GM19351 (cell line): ENCODE measurements around the gene SERP2.
A peak's percentile ranks its signal among the peaks of the same experiment; 100 is the strongest.

Source experiments
- ATAC-seq: cut with Tn5 transposase; IDR thresholded peaks from one replicate; pipeline ENCODE4 v1.9.1; 2021; ENCODE audit warnings: mild to moderate bottlenecking, moderate library complexity; ENCODE audit not compliant: unreplicated experiment

SERP2 gene

GRCh38 chr13:44432650-44433049 lies 59.0 kb downstream of the SERP2 start:
- ATAC-seq: no peak

GRCh38 chr13:44433863-44434765 lies 60.5 kb downstream of the SERP2 start:
- no peak for ATAC-seq

GRCh38 chr13:44434766-44435141 lies 61.1 kb downstream of the SERP2 start:
- no peak for ATAC-seq

DNA sequence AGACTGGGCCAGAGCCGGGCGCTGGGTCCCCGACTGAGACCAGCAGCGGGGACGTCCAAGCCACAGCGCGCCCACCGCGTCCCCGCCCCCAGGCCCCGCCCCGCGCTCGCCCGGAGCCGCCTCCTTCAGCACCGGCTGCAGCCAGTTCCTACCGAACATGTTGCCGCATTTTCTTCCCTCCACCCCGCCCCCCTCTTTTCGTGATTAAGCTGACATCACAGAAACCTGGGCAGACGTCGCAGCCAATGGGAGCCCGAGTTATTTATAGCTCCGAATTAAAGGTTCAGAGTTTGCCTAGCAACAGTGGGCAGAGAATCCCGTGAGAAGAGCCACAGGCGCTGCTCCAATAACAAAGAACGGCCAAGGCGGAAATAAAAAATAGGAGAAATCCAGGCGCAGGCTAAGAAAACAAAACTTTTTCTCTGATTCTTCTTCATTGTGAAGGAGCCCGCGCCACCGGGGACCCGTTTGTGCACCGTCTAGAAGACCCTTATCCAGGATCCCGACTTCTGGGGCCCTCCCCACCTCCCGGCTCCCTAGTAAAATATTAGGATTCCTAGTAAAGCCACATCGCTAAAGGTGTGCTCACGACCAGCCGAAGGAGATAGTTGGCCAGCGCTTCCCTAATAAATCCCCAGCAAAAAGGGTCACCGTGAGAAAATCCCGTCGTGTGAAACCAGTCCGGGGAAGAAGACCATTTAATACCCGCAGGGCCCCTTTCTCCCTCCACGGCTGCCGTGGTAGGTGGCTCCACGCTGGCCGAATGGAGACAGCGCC lies 61.7 kb downstream of the SERP2 start:
- ATAC-seq: peak; percentile 70

GRCh38 chr13:44435919-44436510 lies 62.4 kb downstream of the SERP2 start:
- no peak for ATAC-seq

GRCh38 chr13:44436589-44437337 lies 63.1 kb downstream of the SERP2 start:
- no peak for ATAC-seq

GRCh38 chr13:44437356-44438233 lies 64.0 kb downstream of the SERP2 start:
- ATAC-seq: no peak

DNA sequence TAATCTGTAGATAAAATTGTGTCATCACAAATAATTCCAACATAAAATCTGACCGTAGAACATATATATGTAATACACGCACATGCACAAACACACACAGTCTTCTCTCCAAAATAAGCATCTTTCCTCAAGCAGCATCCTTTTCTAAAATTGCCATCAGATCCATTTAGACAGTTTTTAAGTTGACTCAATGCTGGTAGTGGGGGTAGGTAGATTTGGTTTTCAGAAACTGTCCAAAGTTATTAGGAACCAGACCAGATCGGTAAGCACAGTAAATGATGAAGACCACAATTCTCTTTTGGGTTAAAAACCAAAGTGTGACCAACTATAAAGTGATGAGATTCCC lies 64.6 kb downstream of the SERP2 start:
- ATAC-seq: no peak

DNA sequence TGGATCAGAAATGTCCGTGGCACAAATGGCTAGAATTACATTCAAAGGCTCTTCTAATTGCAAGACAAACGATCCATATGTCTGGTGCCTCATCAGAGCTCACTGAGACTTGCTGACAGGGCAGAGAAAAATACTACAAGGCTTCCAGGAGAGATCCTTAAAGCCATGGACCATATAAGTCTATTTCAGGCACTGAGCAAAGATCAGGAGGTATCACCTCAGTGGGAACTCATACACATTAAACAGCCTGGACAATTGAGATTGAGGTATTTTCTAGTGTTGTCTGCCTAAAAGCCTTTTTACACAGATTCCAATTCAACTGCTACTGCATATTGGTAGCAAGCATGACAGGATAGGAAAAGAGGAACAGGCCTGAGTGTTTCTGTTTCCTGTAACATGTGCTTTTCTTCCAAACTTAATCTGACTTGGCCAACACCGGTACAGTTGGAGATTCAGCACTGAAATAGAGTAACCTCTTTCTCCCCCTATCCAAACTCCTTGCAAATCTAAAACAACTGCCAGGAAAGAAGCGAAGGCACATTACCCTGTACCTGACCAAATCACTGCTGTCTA lies 65.9 kb downstream of the SERP2 start:
- no peak for ATAC-seq

GRCh38 chr13:44440046-44440608 lies 66.5 kb downstream of the SERP2 start:
- ATAC-seq: no peak
